Hepatocyte (in vitro differentiated cells): ENCODE data around the gene KASH5.

Experiments
- EZH2 ChIP-seq: fragments of 200-600 bp; sonication (generic); IDR thresholded peaks from 2 replicates; pipeline ENCODE4 v1.6.1; 2016; ENCODE audit warnings: antibody characterized with exemption, mild to moderate bottlenecking, borderline replicate concordance
- EZH2phosphoT487 ChIP-seq: fragments of 200-600 bp; sonication (generic); IDR thresholded peaks from one replicate; pipeline ENCODE4 v1.6.1; 2018; ENCODE audit warnings: antibody characterized with exemption, mild to moderate bottlenecking, low read depth, moderate library complexity; ENCODE audit not compliant: unreplicated experiment, severe bottlenecking
- TF ChIP-seq, protein P1 (sequence below): fragments of 200-600 bp; sonication (generic); IDR thresholded peaks from 2 replicates; pipeline ENCODE4 v1.5.1; 2016; ENCODE audit warnings: antibody characterized with exemption, mild to moderate bottlenecking; ENCODE audit not compliant: poor library complexity

DNA sequence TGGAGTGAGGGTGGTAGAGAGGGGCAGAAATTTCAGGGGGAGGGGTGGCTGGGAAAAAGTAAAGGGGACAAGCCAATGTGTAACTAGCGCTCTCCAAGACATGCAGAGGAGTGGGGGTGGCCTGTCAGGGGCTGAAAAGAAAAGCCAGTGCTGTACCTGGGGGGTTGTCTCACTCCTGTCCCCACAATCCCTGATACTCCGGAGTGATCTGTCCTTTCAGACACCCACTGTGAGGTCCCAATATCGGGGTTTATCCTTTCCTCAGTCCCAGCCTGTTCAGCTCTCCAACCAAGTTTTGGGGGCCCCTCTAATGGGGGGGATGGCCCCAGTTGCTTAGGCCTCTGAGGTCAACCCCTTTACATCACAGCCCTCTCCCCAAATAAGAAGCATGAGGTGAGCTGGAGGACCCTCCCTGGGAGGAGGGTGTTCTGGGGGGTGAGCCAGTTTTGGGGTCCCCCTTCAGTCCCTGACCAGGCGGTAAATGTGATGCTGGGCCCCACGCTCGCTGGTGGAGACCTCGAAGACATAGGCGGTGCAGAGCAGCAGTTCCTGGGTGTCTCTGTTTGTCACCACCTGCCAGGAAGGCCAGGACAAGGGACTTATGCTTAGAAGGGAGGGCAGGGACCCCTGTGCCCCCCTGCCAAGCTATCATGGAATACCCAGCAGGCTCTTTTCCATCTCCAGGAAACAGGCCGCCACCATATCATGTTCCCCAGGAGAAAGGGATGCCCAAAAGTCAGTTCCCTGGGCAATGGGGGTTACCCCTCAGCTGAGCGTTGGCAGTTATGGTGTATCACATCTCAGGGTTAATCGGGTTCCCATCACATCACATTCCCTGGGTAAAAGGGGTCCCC, 47.0 kb upstream of the KASH5 start:
- TF ChIP-seq, protein P1, sequence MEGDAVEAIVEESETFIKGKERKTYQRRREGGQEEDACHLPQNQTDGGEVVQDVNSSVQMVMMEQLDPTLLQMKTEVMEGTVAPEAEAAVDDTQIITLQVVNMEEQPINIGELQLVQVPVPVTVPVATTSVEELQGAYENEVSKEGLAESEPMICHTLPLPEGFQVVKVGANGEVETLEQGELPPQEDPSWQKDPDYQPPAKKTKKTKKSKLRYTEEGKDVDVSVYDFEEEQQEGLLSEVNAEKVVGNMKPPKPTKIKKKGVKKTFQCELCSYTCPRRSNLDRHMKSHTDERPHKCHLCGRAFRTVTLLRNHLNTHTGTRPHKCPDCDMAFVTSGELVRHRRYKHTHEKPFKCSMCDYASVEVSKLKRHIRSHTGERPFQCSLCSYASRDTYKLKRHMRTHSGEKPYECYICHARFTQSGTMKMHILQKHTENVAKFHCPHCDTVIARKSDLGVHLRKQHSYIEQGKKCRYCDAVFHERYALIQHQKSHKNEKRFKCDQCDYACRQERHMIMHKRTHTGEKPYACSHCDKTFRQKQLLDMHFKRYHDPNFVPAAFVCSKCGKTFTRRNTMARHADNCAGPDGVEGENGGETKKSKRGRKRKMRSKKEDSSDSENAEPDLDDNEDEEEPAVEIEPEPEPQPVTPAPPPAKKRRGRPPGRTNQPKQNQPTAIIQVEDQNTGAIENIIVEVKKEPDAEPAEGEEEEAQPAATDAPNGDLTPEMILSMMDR = no peak
- TF ChIP-seq EZH2 (no peak), EZH2phosphoT487 (no peak)
